ENCODE results near the gene GRIN2C.

DNA sequence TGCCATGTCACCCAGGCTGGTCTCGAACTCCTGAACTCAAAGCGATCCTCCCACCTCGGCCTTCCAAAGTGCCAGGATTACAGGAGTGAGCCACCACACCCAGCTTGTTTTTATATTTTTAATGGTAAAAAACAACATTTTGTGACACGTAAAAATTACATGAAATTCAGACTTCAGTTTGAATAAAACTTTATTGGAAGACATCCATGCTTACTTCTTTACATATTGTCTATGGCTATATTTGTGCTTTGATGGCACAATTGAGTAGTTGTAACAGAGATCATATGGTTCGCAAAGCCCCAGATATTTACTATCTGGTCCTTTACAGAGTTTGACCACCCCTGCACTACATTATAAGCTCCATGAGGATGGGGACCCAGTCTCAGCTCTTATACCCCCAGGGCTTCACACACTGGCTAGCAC, 14.9 kb upstream of the GRIN2C start:
- TF ChIP-seq, protein P1, sequence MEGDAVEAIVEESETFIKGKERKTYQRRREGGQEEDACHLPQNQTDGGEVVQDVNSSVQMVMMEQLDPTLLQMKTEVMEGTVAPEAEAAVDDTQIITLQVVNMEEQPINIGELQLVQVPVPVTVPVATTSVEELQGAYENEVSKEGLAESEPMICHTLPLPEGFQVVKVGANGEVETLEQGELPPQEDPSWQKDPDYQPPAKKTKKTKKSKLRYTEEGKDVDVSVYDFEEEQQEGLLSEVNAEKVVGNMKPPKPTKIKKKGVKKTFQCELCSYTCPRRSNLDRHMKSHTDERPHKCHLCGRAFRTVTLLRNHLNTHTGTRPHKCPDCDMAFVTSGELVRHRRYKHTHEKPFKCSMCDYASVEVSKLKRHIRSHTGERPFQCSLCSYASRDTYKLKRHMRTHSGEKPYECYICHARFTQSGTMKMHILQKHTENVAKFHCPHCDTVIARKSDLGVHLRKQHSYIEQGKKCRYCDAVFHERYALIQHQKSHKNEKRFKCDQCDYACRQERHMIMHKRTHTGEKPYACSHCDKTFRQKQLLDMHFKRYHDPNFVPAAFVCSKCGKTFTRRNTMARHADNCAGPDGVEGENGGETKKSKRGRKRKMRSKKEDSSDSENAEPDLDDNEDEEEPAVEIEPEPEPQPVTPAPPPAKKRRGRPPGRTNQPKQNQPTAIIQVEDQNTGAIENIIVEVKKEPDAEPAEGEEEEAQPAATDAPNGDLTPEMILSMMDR (IDR thresholded peaks at IDR 0.05), result no peak
- no peak for TF ChIP-seq POLR2AphosphoS5 (IDR thresholded peaks at IDR 0.05)

Data from esophagus muscularis mucosa (tissue), 3 donors.